ENCODE data around the gene EFCAB7.
"Not testable (repeated sequence)": the region's sequence is repeated elsewhere in the genome, so short reads cannot be mapped to it uniquely, and the experiment has no call there.

The EFCAB7 gene

DNA sequence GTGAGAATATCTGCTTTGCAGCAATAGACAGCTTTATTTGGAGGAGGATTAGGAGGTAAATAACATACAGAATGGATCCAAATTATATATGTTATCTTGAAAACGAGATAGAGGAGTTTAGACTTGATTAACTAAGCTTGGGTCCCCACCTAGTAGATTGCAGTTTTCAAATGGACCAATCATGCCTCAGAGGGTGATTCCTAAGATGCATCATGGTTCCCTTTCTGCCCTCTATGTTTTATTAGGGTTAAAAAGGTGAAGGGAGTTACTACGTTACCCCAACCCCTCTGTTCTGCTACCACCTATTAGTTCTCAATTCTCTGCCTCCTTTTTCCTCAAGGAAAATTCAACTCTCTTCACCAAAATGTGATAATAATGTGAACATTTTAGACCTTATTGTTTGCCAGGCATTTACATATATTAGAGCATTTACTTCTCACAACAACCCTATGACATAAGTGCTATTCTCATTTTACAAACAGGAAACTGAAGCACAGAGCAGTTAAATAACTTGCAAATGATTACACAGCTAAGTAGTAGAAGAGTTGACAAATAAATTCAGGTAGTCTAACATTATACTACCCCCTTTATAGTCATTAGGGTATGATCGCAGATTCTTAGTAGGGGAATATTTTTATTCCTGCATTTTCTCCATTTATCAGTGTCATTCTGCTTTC, 46.5 kb downstream of the EFCAB7 start:
- Histone ChIP-seq H3K9ac (ENCODE audit: insufficient read length, low read depth) (no peak overlapping the region), H3K4me1 (ENCODE audit: insufficient read depth, insufficient read length) (no peaks in the 10 kb centered on the region), H3K36me3 (ENCODE audit: insufficient read depth, insufficient read length, low read length) (no peaks in the 10 kb centered on the region), H3K27me3 (ENCODE audit: insufficient read depth, insufficient read length) (no peaks in the 10 kb centered on the region), H3K9me3 (ENCODE audit: insufficient read depth, low read length) (0 out of 2 replicates have a peak, but pooled peaks cover 7% of the 10 kb centered on the region), H3K4me3 (ENCODE audit: insufficient read length, low read depth) (no peak overlapping the region)
- TF ChIP-seq SUZ12 (IDR thresholded peaks at IDR 0.05; ENCODE audit: extremely low read depth, insufficient read depth, insufficient read length) (no peak), ZNF274 (IDR thresholded peaks at IDR 0.05; ENCODE audit: low read depth, low read length) (no peak), YY1 (IDR thresholded peaks at IDR 0.05; ENCODE audit: insufficient read depth, insufficient read length) (no peak)
- no peak for DNase-seq (ENCODE audit: low read depth, low spot score)

DNA sequence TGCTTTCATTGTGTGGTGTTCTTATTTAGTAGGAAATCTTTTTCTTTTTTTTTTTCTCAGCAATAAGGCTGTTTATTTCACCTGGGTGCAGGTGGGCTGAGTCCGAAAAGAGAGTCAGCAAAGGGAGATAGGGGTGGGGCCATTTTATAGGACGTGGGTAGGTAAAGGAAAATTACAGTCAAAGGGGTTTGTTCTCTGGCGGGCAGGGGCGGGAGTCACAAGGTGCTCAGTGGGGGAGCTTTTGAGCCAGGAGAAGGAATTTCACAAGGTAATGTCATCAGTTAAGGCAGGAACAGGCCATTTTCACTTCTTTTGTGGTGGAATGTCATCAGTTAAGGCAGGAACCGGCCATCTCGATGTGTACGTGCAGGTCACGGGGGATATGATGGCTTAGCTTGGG, 49.4 kb downstream of the EFCAB7 start:
- not testable (repeated sequence) for H3K9me3 ChIP-seq (ENCODE audit: insufficient read depth, low read length); H3K27me3 ChIP-seq (ENCODE audit: insufficient read depth, insufficient read length); H3K4me1 ChIP-seq (ENCODE audit: insufficient read depth, insufficient read length); H3K4me3 ChIP-seq (ENCODE audit: insufficient read length, low read depth); DNase-seq (ENCODE audit: low read depth, low spot score); H3K9ac ChIP-seq (ENCODE audit: insufficient read length, low read depth); H3K36me3 ChIP-seq (ENCODE audit: insufficient read depth, insufficient read length, low read length)

GRCh38 chr1:63574203-63574796, 51.0 kb downstream of the EFCAB7 start:
- H3K27me3 ChIP-seq (ENCODE audit: insufficient read depth, insufficient read length); H3K4me3 ChIP-seq (ENCODE audit: insufficient read length, low read depth); H3K36me3 ChIP-seq (ENCODE audit: insufficient read depth, insufficient read length, low read length); H3K9ac ChIP-seq (ENCODE audit: insufficient read length, low read depth); H3K4me1 ChIP-seq (ENCODE audit: insufficient read depth, insufficient read length); H3K9me3 ChIP-seq (ENCODE audit: insufficient read depth, low read length): not testable (repeated sequence)
- DNase-seq (ENCODE audit: low read depth, low spot score): peak; percentile 35

DNA sequence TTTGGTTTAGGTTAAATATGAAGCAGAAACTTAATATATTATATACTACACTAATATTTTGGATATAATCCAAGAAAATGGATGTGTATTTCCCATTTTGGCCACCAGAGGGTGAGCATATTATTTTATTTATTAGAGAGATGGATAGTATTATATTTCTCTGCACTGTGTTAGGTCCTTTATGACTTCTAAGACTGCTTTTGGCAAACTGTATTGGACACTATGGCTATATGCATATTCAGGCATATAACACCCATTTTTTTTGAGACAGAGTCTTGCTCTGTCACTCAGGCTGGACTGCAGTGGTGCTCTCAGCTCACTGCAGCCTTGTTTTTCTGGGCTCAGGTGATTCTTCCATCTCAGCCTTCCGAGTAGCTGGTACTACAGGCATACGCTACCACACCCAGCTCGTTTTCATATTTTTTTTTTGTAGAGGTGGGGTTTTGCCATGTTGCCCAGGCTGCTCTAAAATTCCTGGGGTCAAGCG, 52.1 kb downstream of the EFCAB7 start:
- TF ChIP-seq SUZ12 (IDR thresholded peaks at IDR 0.05; ENCODE audit: extremely low read depth, insufficient read depth, insufficient read length) (no peak), YY1 (IDR thresholded peaks at IDR 0.05; ENCODE audit: insufficient read depth, insufficient read length) (no peak), ZNF274 (IDR thresholded peaks at IDR 0.05; ENCODE audit: low read depth, low read length) (no peak)
- Histone ChIP-seq H3K9me3 (ENCODE audit: insufficient read depth, low read length) (peaks cover 4% of the 10 kb centered on the region), H3K27me3 (ENCODE audit: insufficient read depth, insufficient read length) (no peaks in the 10 kb centered on the region), H3K9ac (ENCODE audit: insufficient read length, low read depth) (no peak overlapping the region), H3K4me1 (ENCODE audit: insufficient read depth, insufficient read length) (no peaks in the 10 kb centered on the region), H3K36me3 (ENCODE audit: insufficient read depth, insufficient read length, low read length) (no peaks in the 10 kb centered on the region), H3K4me3 (ENCODE audit: insufficient read length, low read depth) (no peak overlapping the region)
- no peak for DNase-seq (ENCODE audit: low read depth, low spot score)

DNA sequence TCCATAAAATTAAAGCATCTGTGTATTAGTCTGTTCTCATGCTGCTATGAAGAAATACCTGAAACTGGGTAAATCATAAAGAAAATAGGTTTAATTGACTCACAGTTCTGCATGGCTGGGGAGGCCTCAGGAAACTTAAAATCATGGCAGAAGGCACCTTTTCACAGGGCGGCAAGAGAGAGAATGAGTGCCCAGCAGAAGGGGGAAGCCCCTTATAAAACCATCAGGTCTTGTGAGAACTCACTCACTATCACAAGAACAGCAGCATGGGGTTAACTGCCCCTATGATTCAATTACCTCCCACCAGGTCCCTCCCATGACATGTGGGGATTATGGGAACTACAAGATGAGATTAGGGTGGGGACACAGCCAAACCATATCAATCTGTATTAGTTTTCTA, 63.0 kb downstream of the EFCAB7 start:
- H3K9ac ChIP-seq (ENCODE audit: insufficient read length, low read depth); H3K4me3 ChIP-seq (ENCODE audit: insufficient read length, low read depth): not testable (repeated sequence)

DNA sequence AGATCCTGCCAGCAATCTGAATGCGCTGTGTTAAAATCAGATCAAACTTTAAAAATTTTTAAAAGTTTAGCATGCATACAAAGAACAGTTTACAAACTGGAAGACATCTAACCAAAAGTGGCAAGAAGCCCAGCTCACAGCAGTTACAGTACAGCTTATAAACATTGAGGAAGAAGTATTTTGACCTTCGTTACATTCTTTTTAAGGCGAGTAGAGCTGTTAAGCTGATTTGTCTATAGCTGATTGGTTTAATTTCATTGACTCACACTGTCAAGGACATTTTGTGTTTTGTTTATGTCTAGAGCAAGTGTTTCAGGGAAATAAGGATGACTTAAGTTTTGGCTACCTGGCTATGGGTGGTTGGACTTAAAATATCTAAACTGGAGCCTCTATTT, 66.8 kb downstream of the EFCAB7 start:
- Histone ChIP-seq H3K36me3 (ENCODE audit: insufficient read depth, insufficient read length, low read length) (peaks cover 2% of the 10 kb centered on the region), H3K9ac (ENCODE audit: insufficient read length, low read depth) (no peak overlapping the region), H3K4me1 (ENCODE audit: insufficient read depth, insufficient read length) (no peaks in the 10 kb centered on the region), H3K9me3 (ENCODE audit: insufficient read depth, low read length) (peaks cover 5% of the 10 kb centered on the region; the same call in 1 of the 2 replicates), H3K4me3 (ENCODE audit: insufficient read length, low read depth) (no peak overlapping the region), H3K27me3 (ENCODE audit: insufficient read depth, insufficient read length) (peaks cover 6% of the 10 kb centered on the region)
- no peak for DNase-seq (ENCODE audit: low read depth, low spot score)
- no peak for TF ChIP-seq SUZ12 (IDR thresholded peaks at IDR 0.05; ENCODE audit: extremely low read depth, insufficient read depth, insufficient read length)

More for the DNA sequence above, 63.0 kb downstream of the EFCAB7 start:
- H3K27me3 ChIP-seq (ENCODE audit: insufficient read depth, insufficient read length); H3K4me1 ChIP-seq (ENCODE audit: insufficient read depth, insufficient read length); H3K36me3 ChIP-seq (ENCODE audit: insufficient read depth, insufficient read length, low read length); DNase-seq (ENCODE audit: low read depth, low spot score): not testable (repeated sequence)
- H3K9me3 ChIP-seq (ENCODE audit: insufficient read depth, low read length): peaks cover 20% of the 10 kb centered on the region

DNA sequence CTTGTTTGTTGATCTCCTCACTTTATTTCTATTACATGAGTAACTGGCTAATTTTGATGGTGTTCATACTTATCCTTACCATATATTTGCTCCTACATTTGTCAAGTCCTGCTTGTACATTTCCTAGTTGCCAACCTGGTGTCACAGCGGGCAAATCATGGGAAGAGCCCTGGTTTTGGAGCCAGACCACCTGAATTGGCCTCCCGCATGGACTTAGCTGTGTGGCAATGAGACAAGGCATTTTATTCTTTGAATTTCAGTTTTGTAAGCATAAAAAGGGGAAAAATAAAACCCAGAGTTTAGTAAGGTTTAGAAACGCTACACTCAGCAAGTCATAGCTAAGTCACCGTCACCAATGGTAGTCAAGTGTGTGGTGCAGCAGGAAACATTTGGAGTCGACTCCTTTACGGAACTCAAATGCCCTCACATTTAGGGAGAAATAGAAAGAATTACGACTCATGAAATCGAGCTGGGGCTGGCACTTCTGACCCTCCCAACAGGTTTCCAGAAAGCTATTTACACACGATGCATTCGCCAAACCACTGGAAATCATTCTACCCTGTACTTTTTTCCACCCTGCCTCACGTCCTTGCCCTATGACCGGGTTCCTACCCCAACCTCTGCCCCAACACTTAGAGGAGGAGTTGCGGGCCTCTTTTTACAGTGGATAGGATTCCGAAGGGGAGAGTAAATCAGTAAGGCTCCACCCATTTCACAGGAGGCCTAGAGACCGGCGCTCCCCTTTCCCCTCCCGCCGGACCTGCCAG, 69.4 kb downstream of the EFCAB7 start:
- no peaks in the 10 kb centered on the region for H3K9me3 ChIP-seq (ENCODE audit: insufficient read depth, low read length)
- no peaks in the 10 kb centered on the region for H3K4me1 ChIP-seq (ENCODE audit: insufficient read depth, insufficient read length)
- peaks cover 6% of the 10 kb centered on the region for H3K27me3 ChIP-seq (ENCODE audit: insufficient read depth, insufficient read length)
- peak overlapping the region; percentile 14 for H3K9ac ChIP-seq (ENCODE audit: insufficient read length, low read depth)
- peak overlapping the region; percentile 82 for H3K4me3 ChIP-seq (ENCODE audit: insufficient read length, low read depth)
- TF ChIP-seq ZNF274 (IDR thresholded peaks at IDR 0.05; ENCODE audit: low read depth, low read length) (no peak), YY1 (IDR thresholded peaks at IDR 0.05; ENCODE audit: insufficient read depth, insufficient read length) (no peak), SUZ12 (IDR thresholded peaks at IDR 0.05; ENCODE audit: extremely low read depth, insufficient read depth, insufficient read length) (no peak)
- peaks cover 12% of the 10 kb centered on the region for H3K36me3 ChIP-seq (ENCODE audit: insufficient read depth, insufficient read length, low read length)
- DNase-seq (ENCODE audit: low read depth, low spot score): no peak

All from NT2/D1 (cell line).